Esophagus muscularis mucosa (tissue), 4 donors: ENCODE data around the gene PCDHGB3.
"Not testable (repeated sequence)": the region's sequence is repeated elsewhere in the genome, so short reads cannot be mapped to it uniquely, and the experiment has no call there.

Experiments
- EP300 ChIP-seq: sonication (generic); formaldehyde crosslinking; IDR thresholded peaks from one replicate; pipeline ENCODE4 v1.6.1; 2017; ENCODE audit warnings: antibody characterized with exemption
- POLR2A ChIP-seq: fragments of 450-650 bp; IDR thresholded peaks from one replicate; pipeline ENCODE4 v1.6.1; 2017; ENCODE audit warnings: antibody characterized with exemption, moderate library complexity, mild to moderate bottlenecking, low read depth
- POLR2AphosphoS5 ChIP-seq, 2 donors: sonication (generic); formaldehyde crosslinking; IDR thresholded peaks; one replicate each; pipeline ENCODE4 v1.6.1; 2017; ENCODE audit warnings: antibody characterized with exemption in 2 of 2
- TF ChIP-seq, protein P1 (sequence below), 3 experiments: fragments of 200-600 bp in 2 of 3; fragments of 450-650 bp in 1 of 3; sonication (generic) in 2 of 3; IDR thresholded peaks; one replicate each; pipeline ENCODE4 v1.5.1; 2017 to 2019; ENCODE audit warnings: antibody characterized with exemption in 3 of 3, mild to moderate bottlenecking in 2 of 3, moderate library complexity in 1 of 3

DNA sequence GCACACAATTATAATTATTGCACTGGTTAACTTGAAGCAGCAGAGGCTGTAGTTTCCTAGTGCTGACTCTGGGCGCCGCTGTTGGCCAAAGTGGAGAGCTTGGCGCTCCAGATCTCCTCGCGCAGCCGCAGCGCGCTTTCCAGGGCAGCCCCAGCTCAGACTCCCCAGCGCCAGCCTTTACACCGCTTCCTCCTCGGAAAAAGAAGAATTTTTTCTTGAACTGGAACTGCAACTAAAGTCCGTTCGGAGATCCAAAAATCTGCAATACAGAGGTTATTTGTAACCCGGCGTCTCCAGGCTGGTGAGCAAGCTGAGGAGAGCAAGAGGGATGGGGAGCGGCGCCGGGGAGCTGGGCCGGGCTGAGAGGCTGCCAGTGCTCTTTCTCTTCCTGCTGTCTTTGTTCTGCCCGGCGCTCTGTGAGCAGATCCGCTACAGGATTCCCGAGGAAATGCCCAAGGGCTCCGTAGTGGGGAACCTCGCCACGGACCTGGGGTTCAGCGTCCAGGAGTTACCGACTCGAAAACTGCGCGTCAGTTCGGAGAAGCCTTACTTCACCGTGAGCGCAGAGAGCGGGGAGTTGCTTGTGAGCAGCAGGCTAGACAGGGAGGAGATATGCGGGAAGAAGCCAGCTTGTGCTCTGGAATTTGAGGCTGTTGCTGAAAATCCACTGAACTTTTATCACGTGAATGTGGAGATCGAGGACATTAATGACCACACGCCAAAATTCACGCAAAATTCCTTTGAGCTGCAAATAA lies 17.7 kb downstream of the PCDHGB3 start, which contains the start of gene PCDHGB4:
- TF ChIP-seq, protein P1, sequence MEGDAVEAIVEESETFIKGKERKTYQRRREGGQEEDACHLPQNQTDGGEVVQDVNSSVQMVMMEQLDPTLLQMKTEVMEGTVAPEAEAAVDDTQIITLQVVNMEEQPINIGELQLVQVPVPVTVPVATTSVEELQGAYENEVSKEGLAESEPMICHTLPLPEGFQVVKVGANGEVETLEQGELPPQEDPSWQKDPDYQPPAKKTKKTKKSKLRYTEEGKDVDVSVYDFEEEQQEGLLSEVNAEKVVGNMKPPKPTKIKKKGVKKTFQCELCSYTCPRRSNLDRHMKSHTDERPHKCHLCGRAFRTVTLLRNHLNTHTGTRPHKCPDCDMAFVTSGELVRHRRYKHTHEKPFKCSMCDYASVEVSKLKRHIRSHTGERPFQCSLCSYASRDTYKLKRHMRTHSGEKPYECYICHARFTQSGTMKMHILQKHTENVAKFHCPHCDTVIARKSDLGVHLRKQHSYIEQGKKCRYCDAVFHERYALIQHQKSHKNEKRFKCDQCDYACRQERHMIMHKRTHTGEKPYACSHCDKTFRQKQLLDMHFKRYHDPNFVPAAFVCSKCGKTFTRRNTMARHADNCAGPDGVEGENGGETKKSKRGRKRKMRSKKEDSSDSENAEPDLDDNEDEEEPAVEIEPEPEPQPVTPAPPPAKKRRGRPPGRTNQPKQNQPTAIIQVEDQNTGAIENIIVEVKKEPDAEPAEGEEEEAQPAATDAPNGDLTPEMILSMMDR (IDR thresholded peaks at IDR 0.05) = peak in 2 of 3 experiments; percentile 8 to 28
- TF ChIP-seq EP300; POLR2A; POLR2AphosphoS5 (IDR thresholded peaks at IDR 0.05): not testable (repeated sequence)
